ENCODE measurements around the gene ATE1. TPM values are rescaled to one million over a fixed set of nuclear protein-coding genes. Genes with fewer than 3 reads are reported as not detected.

ATE1 gene
- total RNA-seq, 4 donors from 2014 or later = 15.5 to 29.8 (median 22.6) TPM

DNA sequence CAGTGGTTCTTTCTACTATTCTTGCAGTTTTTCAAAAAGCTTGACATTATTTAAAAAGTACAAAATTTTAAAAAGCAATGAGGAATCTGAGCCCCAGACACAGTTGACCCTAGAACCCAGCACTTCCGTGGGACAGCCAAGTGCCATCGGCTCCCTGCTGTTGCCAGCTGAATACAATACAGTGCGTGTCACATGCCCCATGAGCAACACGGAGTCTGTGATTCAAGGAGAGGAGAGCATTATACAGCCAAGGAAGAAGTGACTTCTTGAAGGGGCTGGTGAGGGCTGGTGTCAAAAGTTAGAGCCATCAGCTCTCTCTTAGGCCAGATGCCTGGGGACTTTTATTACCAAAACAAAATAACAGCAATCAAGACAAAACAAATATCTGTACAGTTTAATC is 206.6 kb downstream of the ATE1 start:
- Histone ChIP-seq H3K4me3 (no peak overlapping the region), H3K27ac (no peak overlapping the region), H3K9me3 (no peaks in the 10 kb centered on the region), H3K27me3 (no peaks in the 10 kb centered on the region), H3K4me1 (no peaks in the 10 kb centered on the region), H3K36me3 (no peaks in the 10 kb centered on the region)
- intact Hi-C loops (cut with DNase I) = no loop called here
- no peak for DNase-seq
- TF ChIP-seq POLR2A (IDR thresholded peaks at IDR 0.05) = no peak
- TF ChIP-seq, protein P1, sequence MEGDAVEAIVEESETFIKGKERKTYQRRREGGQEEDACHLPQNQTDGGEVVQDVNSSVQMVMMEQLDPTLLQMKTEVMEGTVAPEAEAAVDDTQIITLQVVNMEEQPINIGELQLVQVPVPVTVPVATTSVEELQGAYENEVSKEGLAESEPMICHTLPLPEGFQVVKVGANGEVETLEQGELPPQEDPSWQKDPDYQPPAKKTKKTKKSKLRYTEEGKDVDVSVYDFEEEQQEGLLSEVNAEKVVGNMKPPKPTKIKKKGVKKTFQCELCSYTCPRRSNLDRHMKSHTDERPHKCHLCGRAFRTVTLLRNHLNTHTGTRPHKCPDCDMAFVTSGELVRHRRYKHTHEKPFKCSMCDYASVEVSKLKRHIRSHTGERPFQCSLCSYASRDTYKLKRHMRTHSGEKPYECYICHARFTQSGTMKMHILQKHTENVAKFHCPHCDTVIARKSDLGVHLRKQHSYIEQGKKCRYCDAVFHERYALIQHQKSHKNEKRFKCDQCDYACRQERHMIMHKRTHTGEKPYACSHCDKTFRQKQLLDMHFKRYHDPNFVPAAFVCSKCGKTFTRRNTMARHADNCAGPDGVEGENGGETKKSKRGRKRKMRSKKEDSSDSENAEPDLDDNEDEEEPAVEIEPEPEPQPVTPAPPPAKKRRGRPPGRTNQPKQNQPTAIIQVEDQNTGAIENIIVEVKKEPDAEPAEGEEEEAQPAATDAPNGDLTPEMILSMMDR (IDR thresholded peaks at IDR 0.05) = no peak
- WGBS, 2 donors = 95 to 96% methylated on average over 4 of the region's 4 CpGs

DNA sequence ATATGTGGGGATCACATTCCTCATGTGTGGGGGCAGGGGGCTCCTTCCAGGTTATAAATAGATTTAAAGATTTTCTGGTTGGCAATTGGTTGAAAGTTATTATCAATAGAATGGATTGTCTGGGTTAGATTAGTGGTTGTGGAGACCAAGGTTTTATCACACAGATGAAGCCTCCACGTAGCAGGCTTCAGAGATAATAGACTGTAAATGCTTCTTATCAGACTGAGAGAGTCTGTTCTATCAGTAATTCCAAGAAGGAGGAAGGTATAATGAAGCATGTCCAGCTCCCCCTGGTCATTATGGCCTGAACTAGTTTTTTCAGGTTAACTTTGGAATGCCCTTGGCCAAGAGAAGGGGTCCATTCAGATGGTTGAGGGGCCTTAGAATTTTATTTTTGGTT is 211.9 kb downstream of the ATE1 start:
- DNase-seq = no peak
- H3K4me1 ChIP-seq = no peaks in the 10 kb centered on the region
- TF ChIP-seq, protein P1 (IDR thresholded peaks at IDR 0.05) = no peak
- no peak for TF ChIP-seq POLR2A (IDR thresholded peaks at IDR 0.05)
- H3K27me3 ChIP-seq = no peaks in the 10 kb centered on the region
- 86 to 89% methylated on average over 1 of the region's 1 CpG for WGBS, 2 donors
- H3K36me3 ChIP-seq = no peaks in the 10 kb centered on the region
- H3K4me3 ChIP-seq = no peak overlapping the region
- intact Hi-C loops (cut with DNase I) = no loop called here
- no peaks in the 10 kb centered on the region for H3K9me3 ChIP-seq
- H3K27ac ChIP-seq = no peak overlapping the region

GRCh38 chr10:121715076-121715475 is 212.8 kb downstream of the ATE1 start:
- 20 to 33% methylated on average over 3 of the region's 3 CpGs for WGBS, 2 donors
- intact Hi-C loops (cut with DNase I) = no loop called here
- no peak overlapping the region for H3K27ac ChIP-seq
- no peaks in the 10 kb centered on the region for H3K4me1 ChIP-seq
- TF ChIP-seq, protein P1 (IDR thresholded peaks at IDR 0.05) = no peak
- no peak for TF ChIP-seq POLR2A (IDR thresholded peaks at IDR 0.05)
- H3K36me3 ChIP-seq = no peaks in the 10 kb centered on the region
- H3K4me3 ChIP-seq = no peak overlapping the region
- no peak for DNase-seq
- no peaks in the 10 kb centered on the region for H3K9me3 ChIP-seq
- H3K27me3 ChIP-seq = no peaks in the 10 kb centered on the region

- Histone ChIP-seq H3K4me1 (no peaks in the 10 kb centered on the region), H3K9me3 (no peaks in the 10 kb centered on the region), H3K27me3 (peaks cover 0 to 3% (median 0%) of the 10 kb centered on the region in 4 donors), H3K27ac (no peak overlapping the region), H3K4me3 (no peak overlapping the region), H3K36me3 (no peaks in the 10 kb centered on the region)
- no peak for DNase-seq
- WGBS, 2 donors = 85 to 93% methylated on average over 4 to 5 of the region's 5 CpGs
- intact Hi-C loops (cut with DNase I) = no loop called here
- TF ChIP-seq, protein P1 (IDR thresholded peaks at IDR 0.05) = no peak
- TF ChIP-seq POLR2A (IDR thresholded peaks at IDR 0.05) = no peak
Measured at GRCh38 chr10:121713486-121713885, 214.3 kb downstream of the ATE1 start.

GRCh38 chr10:121710971-121711370 is 216.9 kb downstream of the ATE1 start:
- H3K27ac ChIP-seq = no peak overlapping the region
- no peaks in the 10 kb centered on the region for H3K9me3 ChIP-seq
- TF ChIP-seq, protein P1 (IDR thresholded peaks at IDR 0.05) = no peak
- no peak for TF ChIP-seq POLR2A (IDR thresholded peaks at IDR 0.05)
- WGBS, 2 donors = 70 to 84% methylated on average over 6 to 7 of the region's 7 CpGs
- no peaks in the 10 kb centered on the region for H3K36me3 ChIP-seq
- no peaks in the 10 kb centered on the region for H3K4me1 ChIP-seq
- no peak for DNase-seq
- H3K27me3 ChIP-seq = peaks cover 0 to 3% (median 0%) of the 10 kb centered on the region in 4 donors
- intact Hi-C loops (cut with DNase I) = no loop called here
- no peak overlapping the region for H3K4me3 ChIP-seq

Measured in esophagus squamous epithelium (tissue), 5 donors.